ENCODE results near the gene KBTBD4.
A peak's percentile ranks its signal among the peaks of the same experiment; 100 is the strongest.

KBTBD4 gene

GRCh38 chr11:47609675-47610074 is 30.9 kb upstream of the KBTBD4 start:
- Histone ChIP-seq H3K4me2 (no peak overlapping the region), H3K4me1 (peaks cover 37 to 51% (median 43%) of the 10 kb centered on the region in 10 experiments), H3K9ac (no peak overlapping the region), H3K4me3 (no peak overlapping the region), H3K27me3 (no peaks in the 10 kb centered on the region), H3K36me3 (peaks cover 0 to 16% (median 7%) of the 10 kb centered on the region in 11 experiments; a peak in 5 of 22 replicates), H3K27ac (no peak overlapping the region), H3K9me3 (replicated peaks in 1 of 11) (no peaks in the 10 kb centered on the region), H4K20me1 (no peaks in the 10 kb centered on the region; a peak in 1 of 22 replicates)
- TF ChIP-seq Cebpa-rat (IDR thresholded peaks at IDR 0.05), result no peak

GRCh38 chr11:47607380-47607779 is 28.6 kb upstream of the KBTBD4 start:
- no peak for TF ChIP-seq Cebpa-rat (IDR thresholded peaks at IDR 0.05)
- Histone ChIP-seq H3K4me2 (peak overlapping the region; percentile 29 to 63 (median 41); a peak in 21 of 22 replicates), H3K27me3 (no peaks in the 10 kb centered on the region), H3K27ac (no peak overlapping the region), H3K9me3 (replicated peaks in 1 of 11) (no peaks in the 10 kb centered on the region), H3K4me3 (no peak overlapping the region), H3K4me1 (peaks cover 29 to 38% (median 36%) of the 10 kb centered on the region in 10 experiments), H3K9ac (0 out of 22 replicates have a peak overlapping the region, but pooled peaks of 2 of the 11 experiments have one; percentile 7 to 9), H3K36me3 (peaks cover 0 to 16% (median 7%) of the 10 kb centered on the region in 11 experiments; a peak in 5 of 22 replicates), H4K20me1 (no peaks in the 10 kb centered on the region; a peak in 1 of 22 replicates)

GRCh38 chr11:47606731-47607130 is 28.0 kb upstream of the KBTBD4 start:
- Histone ChIP-seq H3K9ac (0 out of 22 replicates have a peak overlapping the region, but pooled peaks of 3 of the 11 experiments have one; percentile 5 to 9 (median 7)), H3K27ac (no peak overlapping the region), H3K36me3 (peaks cover 0 to 16% (median 7%) of the 10 kb centered on the region in 11 experiments; a peak in 5 of 22 replicates), H3K4me1 (peaks cover 22 to 32% (median 29%) of the 10 kb centered on the region in 10 experiments), H4K20me1 (no peaks in the 10 kb centered on the region; a peak in 1 of 22 replicates), H3K9me3 (replicated peaks in 1 of 11) (no peaks in the 10 kb centered on the region), H3K4me2 (peak overlapping the region in 8 of 11 experiments; percentile 29 to 63 (median 41); a peak in 16 of 22 replicates), H3K27me3 (no peaks in the 10 kb centered on the region), H3K4me3 (no peak overlapping the region)
- no peak for TF ChIP-seq Cebpa-rat (IDR thresholded peaks at IDR 0.05)

GRCh38 chr11:47605921-47606320 is 27.2 kb upstream of the KBTBD4 start:
- Histone ChIP-seq H3K4me3 (no peak overlapping the region), H3K36me3 (peaks cover 0 to 14% (median 4%) of the 10 kb centered on the region in 11 experiments; a peak in 5 of 22 replicates), H3K4me1 (peaks cover 14 to 24% (median 21%) of the 10 kb centered on the region in 10 experiments), H3K27me3 (no peaks in the 10 kb centered on the region), H3K27ac (no peak overlapping the region), H3K9me3 (replicated peaks in 1 of 11) (no peaks in the 10 kb centered on the region), H3K9ac (no peak overlapping the region), H3K4me2 (peak overlapping the region in 1 of 11 experiments; percentile 63; a peak in 1 of 22 replicates), H4K20me1 (no peaks in the 10 kb centered on the region)
- TF ChIP-seq Cebpa-rat (IDR thresholded peaks at IDR 0.05), result no peak

GRCh38 chr11:47603295-47603694 is 24.5 kb upstream of the KBTBD4 start:
- Histone ChIP-seq H3K9ac (no peak overlapping the region), H3K4me3 (no peak overlapping the region), H3K27ac (no peak overlapping the region), H3K4me2 (no peak overlapping the region), H4K20me1 (no peaks in the 10 kb centered on the region), H3K4me1 (peaks cover 10 to 18% (median 16%) of the 10 kb centered on the region in 10 experiments; a peak in 19 of 20 replicates), H3K9me3 (replicated peaks in 1 of 11) (no peaks in the 10 kb centered on the region), H3K27me3 (no peaks in the 10 kb centered on the region), H3K36me3 (no peaks in the 10 kb centered on the region)
- TF ChIP-seq Cebpa-rat (IDR thresholded peaks at IDR 0.05), result no peak

- no peak for TF ChIP-seq Cebpa-rat (IDR thresholded peaks at IDR 0.05)
- Histone ChIP-seq H3K9ac (no peak overlapping the region), H3K9me3 (replicated peaks in 1 of 11) (no peaks in the 10 kb centered on the region), H3K36me3 (no peaks in the 10 kb centered on the region), H4K20me1 (peaks cover 0 to 5% (median 0%) of the 10 kb centered on the region in 11 experiments; a peak in 4 of 22 replicates), H3K27me3 (peaks cover 8 to 16% (median 14%) of the 10 kb centered on the region in 11 experiments), H3K4me3 (no peak overlapping the region), H3K27ac (no peak overlapping the region), H3K4me2 (no peak overlapping the region), H3K4me1 (no peaks in the 10 kb centered on the region)
Observed at GRCh38 chr11:47599902-47600301, 21.1 kb upstream of the KBTBD4 start.

GRCh38 chr11:47595967-47596366 is 17.2 kb upstream of the KBTBD4 start:
- Histone ChIP-seq H3K4me2 (no peak overlapping the region), H3K27me3 (peaks cover 43 to 51% (median 48%) of the 10 kb centered on the region in 11 experiments), H4K20me1 (peaks cover 0 to 22% (median 0%) of the 10 kb centered on the region in 11 experiments; a peak in 7 of 22 replicates), H3K36me3 (no peaks in the 10 kb centered on the region), H3K9ac (no peak overlapping the region), H3K4me1 (peaks cover 23 to 33% (median 32%) of the 10 kb centered on the region in 10 experiments), H3K9me3 (replicated peaks in 1 of 11) (no peaks in the 10 kb centered on the region), H3K4me3 (no peak overlapping the region), H3K27ac (no peak overlapping the region)
- no peak for TF ChIP-seq Cebpa-rat (IDR thresholded peaks at IDR 0.05)

GRCh38 chr11:47595029-47595428 is 16.3 kb upstream of the KBTBD4 start:
- Histone ChIP-seq H4K20me1 (peaks cover 0 to 22% (median 0%) of the 10 kb centered on the region in 11 experiments; a peak in 7 of 22 replicates), H3K27ac (no peak overlapping the region), H3K4me3 (no peak overlapping the region), H3K27me3 (peaks cover 43 to 51% (median 48%) of the 10 kb centered on the region in 11 experiments), H3K36me3 (peaks cover 0 to under 1% (median 0%) of the 10 kb centered on the region in 11 experiments; a peak in 1 of 22 replicates), H3K4me2 (no peak overlapping the region), H3K9ac (no peak overlapping the region), H3K4me1 (peaks cover 23 to 41% (median 38%) of the 10 kb centered on the region in 10 experiments), H3K9me3 (replicated peaks in 1 of 11) (0 out of 22 replicates have a peak, but pooled peaks cover 0 to under 1% (median 0%) of the 10 kb centered on the region in 11 experiments)
- TF ChIP-seq Cebpa-rat (IDR thresholded peaks at IDR 0.05), result no peak

- Histone ChIP-seq H3K27me3 (peaks cover 43 to 51% (median 48%) of the 10 kb centered on the region in 11 experiments), H4K20me1 (peaks cover 0 to 22% (median 0%) of the 10 kb centered on the region in 11 experiments; a peak in 7 of 22 replicates), H3K4me1 (peaks cover 23 to 41% (median 38%) of the 10 kb centered on the region in 10 experiments), H3K4me3 (peak within 1 kb of the TSS; percentile 15 to 51 (median 24); a peak in 13 of 20 replicates), H3K9ac (peak within 1 kb of the TSS in 3 of 11 experiments; percentile 30 to 54 (median 34); a peak in 4 of 22 replicates), H3K4me2 (peak within 1 kb of the TSS; percentile 55 to 89 (median 73)), H3K27ac (no peak within 1 kb of the TSS), H3K36me3 (peaks cover 0 to 9% (median 0%) of the 10 kb centered on the region in 11 experiments; a peak in 3 of 22 replicates), H3K9me3 (replicated peaks in 1 of 11) (peaks cover 0 to 7% (median 0%) of the 10 kb centered on the region in 11 experiments; a peak in 2 of 22 replicates)
- no peak for TF ChIP-seq Cebpa-rat (IDR thresholded peaks at IDR 0.05)
Observed at GRCh38 chr11:47593934-47594855, 15.4 kb upstream of the KBTBD4 start, which contains the start of gene C1QTNF4. Gene C1QTNF4 (minus strand): TSS chr11:47594411. CDS start chr11:47590810, 3,601 bp downstream.
